ENCODE data around the gene SLC6A20.
"Not testable (repeated sequence)": the region's sequence is repeated elsewhere in the genome, so short reads cannot be mapped to it uniquely, and the experiment has no call there.

SLC6A20 gene

GRCh38 chr3:45777746-45778386 lies 18.5 kb downstream of the SLC6A20 start:
- DNase-seq: no peak

DNA sequence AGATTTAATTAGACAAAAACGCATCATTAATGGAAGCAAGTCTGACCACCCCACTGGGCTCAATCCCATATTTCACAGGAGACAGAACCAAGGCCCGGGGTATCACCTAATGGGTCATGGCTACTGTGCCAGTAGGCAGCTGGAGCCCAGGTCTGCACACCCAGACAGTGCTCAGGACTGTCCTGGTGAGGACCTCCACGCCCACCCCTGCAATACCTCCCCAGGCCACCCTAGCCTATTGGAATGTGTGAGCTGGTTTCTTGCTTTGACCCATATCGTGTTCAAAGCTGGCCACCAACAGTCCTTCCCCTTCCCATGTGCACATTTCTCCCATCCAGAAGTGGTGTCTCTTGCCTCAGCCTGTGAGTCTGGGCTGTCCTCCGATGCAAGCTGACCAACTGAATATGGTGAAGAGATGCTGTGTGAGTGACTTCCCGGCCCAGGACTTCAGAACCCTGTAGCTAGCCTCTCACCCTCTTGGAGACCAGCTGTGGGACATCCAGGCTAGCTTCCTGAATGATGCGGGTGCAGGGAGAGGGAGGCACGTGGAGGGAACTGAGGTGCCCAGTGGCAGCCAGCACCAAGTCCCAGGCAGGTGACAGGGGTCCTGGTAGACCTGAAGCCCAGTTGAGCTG lies 19.1 kb downstream of the SLC6A20 start:
- no peak for DNase-seq

DNA sequence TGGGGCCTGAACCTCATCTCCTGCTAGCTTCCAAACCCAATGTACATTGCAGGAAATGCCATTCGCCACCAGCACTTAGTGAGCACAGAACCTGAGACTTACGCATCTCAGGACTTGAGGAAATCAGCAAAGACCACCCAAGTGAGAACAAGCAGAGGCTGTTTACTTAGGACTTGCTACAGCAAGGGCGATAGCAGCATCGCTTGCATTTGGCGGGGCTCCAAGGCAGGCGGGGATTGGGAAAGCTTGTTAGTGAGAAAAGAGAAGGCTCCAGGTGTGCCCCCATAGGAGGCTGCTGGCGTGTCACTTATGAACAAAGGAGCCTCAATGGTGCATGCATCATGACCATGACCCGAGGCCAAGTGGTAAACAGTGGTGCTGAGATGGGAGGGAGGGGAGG lies 19.7 kb downstream of the SLC6A20 start:
- DNase-seq: no peak

- no peak for DNase-seq
Measured at GRCh38 chr3:45776301-45776595, 20.1 kb downstream of the SLC6A20 start.

DNA sequence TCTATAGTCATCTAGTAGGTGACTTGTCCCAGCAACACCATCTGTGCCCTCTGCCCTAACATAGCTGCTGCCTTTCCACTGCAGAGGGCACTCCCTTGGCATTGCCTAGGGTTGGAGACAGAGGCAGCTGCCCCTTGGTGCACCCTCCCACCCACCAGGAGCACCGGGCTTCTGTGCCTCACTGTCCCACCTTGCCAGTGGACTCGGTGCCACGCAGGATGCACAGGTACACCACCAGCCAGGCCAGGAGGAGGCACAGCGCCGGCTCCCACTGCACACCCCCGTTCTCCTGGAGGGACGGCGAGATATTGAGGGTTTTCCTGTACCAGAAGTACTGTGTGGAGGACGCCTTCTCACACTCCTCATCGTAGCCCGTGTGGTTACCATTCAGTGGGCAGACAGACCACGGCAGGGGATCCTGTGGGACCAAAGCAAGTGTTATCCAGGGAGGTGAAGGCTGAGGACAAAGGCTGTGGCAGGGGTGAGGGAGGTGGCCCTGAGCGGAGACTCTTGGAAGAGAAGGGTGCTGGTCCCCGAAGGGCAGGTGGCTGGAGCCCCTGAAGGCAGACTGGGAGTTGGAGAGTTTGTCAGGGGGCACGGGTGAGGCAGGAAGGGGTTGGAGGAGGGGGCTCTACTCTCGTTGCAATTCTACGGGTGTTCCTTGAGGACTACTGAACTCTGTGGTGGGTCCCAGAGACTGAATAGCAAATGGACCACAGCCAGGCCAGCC lies 20.6 kb downstream of the SLC6A20 start:
- no peak for DNase-seq

GRCh38 chr3:45774581-45775521 lies 21.5 kb downstream of the SLC6A20 start:
- no peak for DNase-seq

- DNase-seq: no peak
Measured at GRCh38 chr3:45773714-45774449, 22.5 kb downstream of the SLC6A20 start.

DNA sequence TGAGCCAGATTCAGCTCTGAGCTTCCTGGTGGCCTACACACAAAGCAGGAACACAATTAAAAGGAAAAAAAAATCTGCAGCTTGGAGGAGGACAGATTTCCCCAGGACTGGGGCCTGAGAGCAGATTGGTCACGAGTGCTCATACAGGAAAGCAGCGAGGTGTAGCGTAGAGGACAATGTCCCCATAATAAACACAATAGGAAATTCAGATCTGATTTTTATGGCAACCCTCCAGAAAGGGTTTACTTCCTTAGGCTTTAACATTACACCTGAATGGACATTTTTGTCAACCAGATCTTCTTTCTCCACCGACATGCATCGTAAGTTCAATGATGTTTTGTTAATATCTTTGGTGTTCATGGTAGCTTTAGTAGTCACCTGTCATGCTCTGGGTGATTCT lies 23.3 kb downstream of the SLC6A20 start:
- DNase-seq: no peak

GRCh38 chr3:45772341-45773035 lies 23.8 kb downstream of the SLC6A20 start:
- no peak for DNase-seq

DNA sequence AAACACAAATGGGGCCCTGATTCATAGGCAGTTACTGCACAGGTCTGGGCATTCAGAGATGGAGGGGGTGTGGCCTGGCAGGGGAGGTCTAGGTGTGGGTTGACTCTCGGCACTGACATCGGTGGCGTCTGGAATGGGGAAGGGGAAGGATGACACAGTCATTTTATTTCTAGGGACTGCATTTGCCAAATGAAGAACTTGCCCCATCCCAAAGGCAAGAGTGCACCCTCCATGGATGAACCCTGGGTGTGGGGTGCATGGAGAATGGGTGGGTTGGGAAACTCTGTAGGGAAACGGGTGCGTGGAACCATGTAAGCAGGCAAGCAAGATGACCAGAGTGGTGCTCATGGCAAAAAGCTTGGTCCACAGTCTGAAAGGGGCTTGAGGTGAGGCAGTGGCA lies 24.5 kb downstream of the SLC6A20 start:
- DNase-seq: no peak

GRCh38 chr3:45771166-45771775 lies 25.1 kb downstream of the SLC6A20 start:
- DNase-seq: no peak

- DNase-seq: no peak
Measured at GRCh38 chr3:45765958-45766357, 30.4 kb downstream of the SLC6A20 start.

DNA sequence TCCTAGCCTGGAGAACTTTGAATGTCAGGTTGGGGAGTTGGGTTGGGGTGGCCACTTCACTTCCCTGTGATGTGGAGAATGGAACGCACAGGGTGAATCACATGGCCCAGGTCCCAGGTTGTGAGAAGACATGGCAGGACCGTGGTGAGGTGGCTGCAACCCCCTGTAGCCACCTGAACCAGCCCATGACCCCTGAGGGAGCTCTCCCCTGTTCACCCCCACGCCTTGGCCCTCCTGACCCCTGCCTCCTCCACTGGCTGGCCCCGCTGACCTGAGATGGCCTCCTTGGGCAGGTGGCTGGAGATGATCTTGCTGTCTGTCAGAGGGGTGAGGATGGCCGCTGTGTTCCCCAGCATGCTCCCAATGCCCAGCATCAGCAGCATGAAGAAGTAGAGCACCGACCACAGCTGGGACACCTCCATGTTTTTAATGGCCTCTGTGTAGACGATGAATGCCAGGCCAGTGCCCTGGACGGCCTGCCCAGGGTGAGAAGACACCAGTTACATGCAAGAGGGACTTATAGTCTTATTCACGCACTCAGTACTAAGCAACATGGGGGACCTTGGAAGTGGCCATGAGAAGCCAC lies 31.0 kb downstream of the SLC6A20 start:
- no peak for DNase-seq

DNA sequence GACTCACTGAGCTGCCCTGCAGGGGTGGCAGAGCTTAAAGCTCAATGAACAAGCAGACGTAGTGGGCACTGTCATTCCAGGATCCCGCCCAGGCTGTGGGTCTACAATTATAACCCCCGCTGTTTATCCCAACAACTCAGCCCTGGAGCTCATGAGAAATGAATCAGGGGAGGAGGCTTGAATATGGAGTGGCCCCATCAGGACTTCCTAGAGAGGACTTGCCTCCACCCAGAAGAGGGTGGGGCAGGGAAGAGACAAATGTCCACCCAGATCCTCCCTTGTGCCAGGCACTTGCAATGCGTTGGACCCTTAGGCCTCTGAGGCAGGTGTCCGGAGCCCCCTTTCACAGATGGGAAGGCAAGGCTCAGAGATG lies 33.0 kb downstream of the SLC6A20 start:
- no peak for DNase-seq

DNA sequence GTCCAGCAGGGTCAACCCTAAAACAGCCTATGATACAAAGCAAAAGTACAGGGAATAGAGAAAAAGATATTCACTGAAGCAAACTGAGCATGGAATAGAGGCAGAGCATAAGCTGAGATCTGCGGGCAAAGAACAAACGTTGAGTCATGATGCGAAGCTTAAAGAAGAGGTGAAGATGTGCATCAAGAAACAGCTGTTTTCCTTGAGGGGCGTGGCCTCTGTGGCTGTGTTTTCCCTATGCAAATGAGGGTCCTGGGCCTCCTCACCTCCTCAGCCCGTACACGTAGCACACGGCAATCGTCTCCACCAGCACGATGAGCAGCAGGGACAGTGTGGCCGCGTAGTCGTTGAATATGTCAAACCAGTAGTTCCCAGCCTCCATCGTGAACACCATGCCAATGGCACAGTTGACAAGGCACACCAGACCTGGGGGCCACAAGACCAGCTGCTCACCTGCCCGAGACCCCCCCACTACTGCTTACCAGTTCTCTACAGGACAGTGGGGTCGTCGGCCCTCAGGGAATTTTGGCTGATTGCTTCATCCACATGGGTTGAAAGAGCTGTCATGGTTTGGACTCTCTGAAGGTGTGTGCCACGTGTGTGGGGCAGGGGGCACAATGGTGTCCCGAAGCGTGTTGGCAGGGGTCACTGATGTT lies 33.6 kb downstream of the SLC6A20 start:
- DNase-seq: no peak

- no peak for DNase-seq
Measured at GRCh38 chr3:45761831-45762230, 34.5 kb downstream of the SLC6A20 start.

- DNase-seq: peak; percentile 46
Measured at GRCh38 chr3:45760878-45761711, 35.2 kb downstream of the SLC6A20 start.

DNA sequence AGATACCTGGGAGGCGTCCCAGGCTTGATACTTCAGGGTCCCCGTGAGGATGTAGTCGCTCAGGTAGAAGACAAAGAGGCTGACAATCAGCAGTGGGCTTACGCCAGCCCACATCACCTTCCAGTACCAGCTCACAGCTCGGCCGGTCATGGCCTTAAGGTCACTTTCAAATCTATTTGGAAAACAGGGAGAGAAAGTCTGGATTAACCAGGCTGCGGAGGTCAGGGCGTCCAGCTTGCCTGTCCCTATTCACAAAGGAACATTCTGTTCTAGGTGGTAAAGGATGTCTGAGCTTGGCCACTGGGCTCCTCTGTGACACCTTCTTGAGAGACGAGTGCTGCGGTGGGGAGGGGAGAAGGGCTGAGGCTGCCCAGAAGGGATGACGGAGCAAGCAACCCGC lies 36.5 kb downstream of the SLC6A20 start:
- no peak for DNase-seq

DNA sequence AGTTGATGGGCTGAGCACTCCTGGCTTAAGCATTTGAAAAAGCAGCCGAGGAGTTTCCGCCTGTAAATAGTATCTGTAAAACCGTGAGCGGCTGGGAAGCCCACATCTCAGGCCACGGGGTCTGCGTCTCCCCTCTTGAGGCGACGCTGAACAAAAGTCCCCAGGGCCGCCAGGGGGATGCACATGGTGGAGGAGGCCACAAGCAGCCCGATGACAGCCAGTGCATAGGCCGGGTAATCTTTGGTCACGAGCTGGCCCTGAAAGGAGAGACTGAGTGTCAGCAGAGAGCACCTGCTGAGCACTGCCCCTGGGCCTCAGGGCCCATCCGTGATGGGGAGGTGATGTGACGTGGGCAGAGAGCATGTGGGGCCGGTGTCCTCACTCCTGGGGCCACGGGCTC lies 37.5 kb downstream of the SLC6A20 start:
- DNase-seq: no peak

DNA sequence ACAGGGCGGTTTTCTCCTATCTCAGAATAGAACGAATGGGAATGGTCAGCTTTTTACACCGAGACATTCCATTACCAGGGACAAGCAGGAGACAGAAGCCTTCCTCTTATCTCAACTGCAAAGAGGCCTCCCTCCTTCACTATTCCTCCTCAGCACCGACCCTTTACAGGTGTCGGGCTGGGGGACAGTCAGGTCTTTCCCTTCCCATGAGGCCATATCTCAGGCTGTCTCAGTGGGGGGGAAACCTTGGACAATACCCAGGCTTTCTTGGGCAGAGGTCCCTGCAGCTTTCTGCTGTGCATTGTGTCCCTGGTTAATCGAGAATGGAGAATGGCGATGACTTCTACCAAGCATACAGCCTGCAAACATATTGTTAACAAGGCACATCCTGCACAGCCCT lies 39.2 kb downstream of the SLC6A20 start:
- DNase-seq: not testable (repeated sequence)
